ENCODE data around the gene EHMT2.
"Not testable (repeated sequence)": the region's sequence is repeated elsewhere in the genome, so short reads cannot be mapped to it uniquely, and the experiment has no call there.

The EHMT2 gene

GRCh38 chr6:31870385-31870921, 27.0 kb downstream of the EHMT2 start:
- DNase-seq (ENCODE audit: low spot score): no peak

GRCh38 chr6:31869343-31869742, 28.2 kb downstream of the EHMT2 start:
- no peak for DNase-seq (ENCODE audit: low spot score)

DNA sequence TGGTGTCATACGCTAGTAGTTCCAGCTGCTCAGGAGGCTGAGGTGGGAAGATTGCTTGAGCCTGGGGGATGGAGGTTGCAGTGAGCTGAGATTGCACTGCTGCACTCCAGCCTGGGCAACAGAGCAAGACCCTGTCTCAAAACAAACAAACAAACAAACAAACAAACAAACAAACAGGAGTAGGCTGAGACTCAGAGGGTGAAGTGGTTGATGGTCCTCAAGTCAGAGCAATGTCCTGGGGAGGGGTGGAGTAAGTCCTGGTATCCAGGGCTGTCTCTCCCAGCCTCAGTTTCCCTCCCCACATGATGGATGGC, 28.9 kb downstream of the EHMT2 start:
- not testable (repeated sequence) for DNase-seq (ENCODE audit: low spot score)

DNA sequence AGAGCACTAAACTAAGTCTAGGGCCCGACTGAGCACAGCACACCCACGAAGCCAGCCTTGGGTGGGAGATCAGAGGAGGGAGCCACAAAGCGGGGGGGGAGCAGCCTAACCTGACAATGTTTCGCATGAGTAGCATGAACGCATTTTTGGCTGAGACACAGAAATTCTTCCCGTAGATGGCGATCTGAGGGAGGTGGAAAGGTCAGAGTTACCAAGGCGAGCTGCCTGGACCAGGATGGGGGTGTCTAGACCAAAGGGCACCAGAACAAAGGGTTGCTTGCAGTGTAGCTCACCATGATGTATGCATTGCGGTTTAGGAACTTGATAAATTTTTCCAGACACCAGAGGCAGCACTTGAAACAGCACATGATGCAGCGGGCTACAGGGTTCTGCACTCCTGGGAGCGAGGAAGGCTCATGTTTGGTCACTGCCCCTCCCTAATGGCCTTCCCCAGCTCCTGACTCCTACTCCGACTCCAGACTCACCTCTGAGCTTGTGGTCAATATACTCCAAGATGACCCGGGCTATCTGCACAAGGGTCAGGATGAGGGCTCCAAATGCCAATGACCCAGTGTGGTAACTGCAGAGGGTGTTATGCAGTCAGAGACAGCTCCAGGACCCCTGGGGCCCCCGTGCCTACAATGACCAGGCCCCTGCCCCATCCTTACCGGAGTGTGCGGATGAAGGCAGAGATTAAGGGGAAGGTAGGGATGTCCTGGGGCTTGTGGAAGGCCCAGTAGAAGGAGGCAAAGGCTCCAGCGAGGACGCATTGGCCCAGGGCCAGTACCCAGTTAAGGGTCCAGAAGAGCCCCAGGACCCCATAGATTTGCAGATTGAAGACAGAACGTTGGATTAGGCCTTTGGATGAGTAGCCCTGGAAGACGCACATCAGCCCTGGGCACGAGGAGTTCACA, 32.0 kb downstream of the EHMT2 start:
- no peak for DNase-seq (ENCODE audit: low spot score)

- no peak for DNase-seq (ENCODE audit: low spot score)
Measured at GRCh38 chr6:31864818-31865204, 32.7 kb downstream of the EHMT2 start.

GRCh38 chr6:31864123-31864562, 33.4 kb downstream of the EHMT2 start:
- DNase-seq (ENCODE audit: low spot score): not testable (repeated sequence)

- DNase-seq (ENCODE audit: low spot score): peak; percentile 100
Measured at GRCh38 chr6:31862344-31863235, 34.9 kb downstream of the EHMT2 start, which contains the start of gene NEU1. TSS of gene NEU1 (minus strand) at chr6:31862821. CDS start at chr6:31862776, 45 bp downstream.

GRCh38 chr6:31861919-31862343, 35.6 kb downstream of the EHMT2 start:
- no peak for DNase-seq (ENCODE audit: low spot score)

DNA sequence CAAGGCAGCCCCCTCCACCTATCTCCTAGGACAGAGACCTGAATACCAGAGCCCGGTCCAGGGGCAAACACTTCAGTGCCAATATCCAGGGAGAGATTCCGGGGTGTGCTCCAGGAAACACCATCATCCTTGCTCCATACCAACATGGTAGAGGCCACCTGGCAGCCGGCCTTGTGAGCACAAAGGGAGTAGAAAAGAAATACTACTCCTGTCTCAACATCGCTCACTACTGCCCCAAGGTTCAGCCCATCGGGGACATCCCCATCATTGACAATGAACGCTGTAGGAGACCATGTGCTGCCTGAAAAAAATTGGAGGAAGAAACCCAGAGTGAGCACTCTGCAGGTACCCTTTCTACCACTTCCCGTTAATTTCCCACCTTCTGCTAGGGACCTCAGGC, 36.3 kb downstream of the EHMT2 start:
- DNase-seq (ENCODE audit: low spot score): no peak

DNA sequence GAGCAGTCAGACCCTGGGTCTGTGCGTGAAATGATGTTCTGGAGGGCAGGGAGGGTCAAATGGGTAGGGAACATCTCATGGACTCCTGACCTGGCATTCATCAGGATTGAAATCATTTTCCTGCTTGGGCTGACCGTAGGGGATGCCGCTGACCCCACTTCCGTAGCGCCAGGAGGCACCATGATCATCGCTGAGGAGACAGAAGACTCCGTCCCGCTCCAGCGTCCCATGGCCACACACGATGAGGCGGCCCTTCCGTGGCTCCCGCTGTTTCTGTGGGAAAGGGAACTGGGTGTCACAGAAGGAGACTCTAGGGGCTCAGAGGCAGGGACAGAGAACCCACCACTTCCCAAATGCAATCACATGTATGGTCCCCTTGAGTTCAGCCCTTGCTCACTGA, 37.1 kb downstream of the EHMT2 start:
- DNase-seq (ENCODE audit: low spot score): no peak

DNA sequence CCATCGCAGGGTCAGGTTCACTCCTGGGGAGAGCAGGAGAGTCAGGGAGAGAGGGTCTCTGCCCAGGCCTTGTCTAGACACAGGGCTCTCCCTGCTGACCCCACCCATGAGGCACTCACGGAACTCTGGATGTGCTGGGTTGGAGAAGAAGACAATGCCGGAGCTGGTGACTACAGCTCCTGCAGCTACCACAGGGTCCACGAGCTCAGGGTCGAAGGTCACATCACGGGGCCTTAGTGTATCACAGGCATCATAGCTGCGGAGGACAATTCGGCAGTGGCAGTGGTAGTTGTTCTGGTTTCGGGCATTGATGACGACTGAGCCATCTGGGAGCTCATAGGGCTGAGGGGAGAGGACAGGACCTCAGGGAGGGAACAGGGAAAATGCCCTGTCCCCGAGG, 37.6 kb downstream of the EHMT2 start:
- no peak for DNase-seq (ENCODE audit: low spot score)

DNA sequence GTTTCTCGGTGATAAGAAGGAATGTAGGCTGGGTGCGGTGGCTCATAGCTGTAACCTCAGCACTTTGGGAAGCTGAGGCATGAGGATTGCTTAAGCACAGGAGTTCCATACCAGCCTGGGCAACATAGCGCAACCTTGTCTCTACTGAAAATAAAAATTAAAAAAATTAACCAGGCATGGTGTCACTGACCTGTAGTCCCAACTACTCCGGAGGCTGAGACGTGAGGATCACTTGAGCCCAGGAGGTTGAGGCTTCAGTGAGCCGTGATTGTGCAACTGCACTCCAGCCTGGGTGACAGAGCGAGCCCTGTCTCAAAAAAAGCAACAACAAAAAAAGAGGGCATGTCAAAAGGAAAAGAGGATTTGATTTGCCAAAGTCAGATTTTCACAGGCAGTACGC, 38.8 kb downstream of the EHMT2 start:
- no peak for DNase-seq (ENCODE audit: low spot score)

DNA sequence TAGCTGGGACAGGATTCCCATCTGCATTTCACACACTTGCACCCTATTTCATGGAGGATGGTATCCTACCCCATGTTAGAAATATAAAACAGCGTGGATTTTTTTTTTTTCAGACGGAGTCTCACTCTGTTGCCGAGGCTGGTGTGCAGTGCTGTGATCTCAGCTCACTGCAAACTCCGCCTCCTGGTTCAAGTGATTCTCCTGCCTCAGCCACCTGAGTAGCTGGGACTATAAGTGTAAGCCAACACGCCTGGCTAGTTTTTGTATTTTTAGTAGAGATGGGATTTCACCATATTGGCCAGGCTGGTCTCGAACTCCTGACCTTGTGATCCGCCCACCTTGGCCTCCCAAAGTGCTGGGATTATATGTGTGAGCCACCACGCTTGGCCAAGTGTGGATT, 39.7 kb downstream of the EHMT2 start:
- DNase-seq (ENCODE audit: low spot score): not testable (repeated sequence)

- DNase-seq (ENCODE audit: low spot score): not testable (repeated sequence)
Measured at GRCh38 chr6:31851980-31852718, 45.3 kb downstream of the EHMT2 start.

GRCh38 chr6:31851485-31851832, 46.0 kb downstream of the EHMT2 start:
- DNase-seq (ENCODE audit: low spot score): no peak

DNA sequence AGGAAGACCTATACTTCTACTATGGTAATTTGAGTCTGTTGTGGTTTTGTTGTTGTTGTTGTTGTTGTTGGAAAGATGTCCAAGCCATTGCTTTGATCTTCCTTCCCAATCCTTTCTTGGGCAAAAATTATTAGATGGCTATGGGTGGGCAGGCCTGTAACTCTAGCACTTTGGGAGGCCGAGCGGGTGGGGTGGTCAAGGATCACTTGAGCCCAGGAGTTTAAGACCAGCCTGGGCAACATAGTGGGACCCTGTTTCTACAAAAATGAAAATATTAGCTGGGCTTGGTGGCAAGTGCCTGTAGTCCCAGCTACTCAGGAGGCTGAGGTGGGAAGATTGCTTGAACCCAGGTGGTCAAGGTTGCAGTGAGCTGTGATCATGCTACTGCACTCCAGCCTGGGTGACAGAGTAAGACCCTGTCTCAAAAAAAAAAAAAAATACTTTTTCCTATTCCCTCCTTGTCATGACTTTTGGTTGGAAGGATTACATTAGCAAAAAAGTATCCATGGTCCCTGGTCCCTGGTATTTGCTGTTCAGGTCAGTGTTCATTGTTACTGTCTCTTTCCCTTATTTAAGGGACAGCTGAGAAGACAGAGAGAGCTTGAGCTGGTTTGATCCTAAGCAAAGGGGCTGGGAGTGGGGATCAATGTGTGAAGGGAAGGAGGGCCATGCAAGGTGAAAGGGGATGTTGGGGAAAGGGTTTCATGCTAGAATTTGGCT, 46.6 kb downstream of the EHMT2 start:
- no peak for DNase-seq (ENCODE audit: low spot score)

- DNase-seq (ENCODE audit: low spot score): no peak
Measured at GRCh38 chr6:31847276-31847978, 50.1 kb downstream of the EHMT2 start.

- no peak for DNase-seq (ENCODE audit: low spot score)
Measured at GRCh38 chr6:31844507-31844906, 53.0 kb downstream of the EHMT2 start.

GRCh38 chr6:31842053-31842452, 55.4 kb downstream of the EHMT2 start:
- no peak for DNase-seq (ENCODE audit: low spot score)

- DNase-seq (ENCODE audit: low spot score): not testable (repeated sequence)
Measured at GRCh38 chr6:31839779-31840126, 57.7 kb downstream of the EHMT2 start.

DNA sequence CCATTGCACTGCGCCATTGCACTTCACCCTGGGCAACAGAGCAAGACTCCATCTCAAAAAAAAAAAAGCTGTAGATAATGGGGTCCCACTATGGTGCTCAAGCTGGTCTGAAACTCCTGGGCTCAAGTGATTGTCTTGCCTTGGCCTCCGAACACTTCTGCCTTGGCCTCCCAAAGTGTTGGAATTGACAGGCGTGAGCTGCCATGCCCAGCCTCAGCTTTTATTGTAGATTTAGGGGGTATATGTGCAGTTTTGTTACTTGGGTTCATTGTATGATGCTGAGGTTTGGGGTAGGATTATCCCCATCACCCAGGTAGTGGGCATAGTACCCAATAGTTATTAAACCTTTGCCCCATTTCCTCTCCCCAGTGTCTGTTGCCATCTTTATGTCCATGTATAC, 58.5 kb downstream of the EHMT2 start:
- DNase-seq (ENCODE audit: low spot score): no peak
